CD14-positive monocyte (primary cell): ENCODE data around the gene ITSN1. TPM values are rescaled to one million over a fixed set of nuclear protein-coding genes. Genes with fewer than 3 reads are reported as not detected.

Source experiments
- DNase-seq, 3 donors: peaks; one replicate each; pipeline ENCODE4 v3.0.0-alpha.2; 2011 to 2022
- H2AFZ ChIP-seq: 2 replicates; pipeline ENCODE4 v1.6.0; 2012; ENCODE audit warnings: mild to moderate bottlenecking, low read depth, low read length, inconsistent platforms; ENCODE audit not compliant: insufficient read depth, poor library complexity, severe bottlenecking
- H3K27ac ChIP-seq, 2 donors: 1 replicate in 1 of 2; 2 replicates in 1 of 2; pipeline ENCODE4 v1.5.1; 2012 to 2013; ENCODE audit warnings: low read length in 2 of 2, control low read depth in 1 of 2, inconsistent platforms in 1 of 2, low read depth in 1 of 2, mild to moderate bottlenecking in 1 of 2
- H3K27me3 ChIP-seq, 2 donors: one replicate each; pipeline versions ENCODE4 v1.6.0 to v1.6.1; 2011 to 2013; ENCODE audit warnings: low read length in 2 of 2; ENCODE audit not compliant: control insufficient read depth in 2 of 2, insufficient read depth in 2 of 2
- H3K36me3 ChIP-seq, 2 donors: replicated peaks in 1 of 2; 1 replicate in 1 of 2; 2 replicates in 1 of 2; pipeline versions ENCODE4 v1.5.1 to v1.6.1; 2012 to 2013; ENCODE audit warnings: low read length in 2 of 2, control low read depth in 1 of 2, inconsistent platforms in 1 of 2, mild to moderate bottlenecking in 1 of 2; ENCODE audit not compliant: insufficient read depth in 2 of 2, control insufficient read depth in 1 of 2
- H3K4me1 ChIP-seq, 2 donors: 1 replicate in 1 of 2; 2 replicates in 1 of 2; pipeline versions ENCODE4 v1.5.1 to v1.6.1; 2012 to 2013; ENCODE audit warnings: low read length in 2 of 2, control low read depth in 1 of 2, inconsistent platforms in 1 of 2, mild to moderate bottlenecking in 1 of 2, moderate library complexity in 1 of 2; ENCODE audit not compliant: insufficient read depth in 2 of 2, control insufficient read depth in 1 of 2
- H3K4me2 ChIP-seq: replicated peaks from 2 replicates; pipeline ENCODE3; 2012; ENCODE audit warnings: low read length, moderate library complexity, mild to moderate bottlenecking; ENCODE audit not compliant: poor library complexity, severe bottlenecking; ENCODE audit errors: extremely low read depth
- H3K4me3 ChIP-seq, 3 experiments: fragments of 200-600 bp in 1 of 3; sonication (generic) in 1 of 3; replicated peaks in 1 of 3; 1 replicate in 2 of 3; 2 replicates in 1 of 3; pipeline ENCODE4 v1.5.1; 2011 to 2013; ENCODE audit warnings: low read length in 3 of 3, mild to moderate bottlenecking in 3 of 3, control low read depth in 2 of 3, low read depth in 2 of 3, inconsistent platforms in 1 of 3, moderate library complexity in 1 of 3
- H3K79me2 ChIP-seq: 2 replicates; pipeline ENCODE4 v1.6.0; 2012; ENCODE audit warnings: mild to moderate bottlenecking, control low read depth, inconsistent platforms, low read length, moderate library complexity; ENCODE audit not compliant: insufficient read depth
- H3K9ac ChIP-seq: 2 replicates; pipeline ENCODE4 v1.6.0; 2017; ENCODE audit warnings: low read length, mild to moderate bottlenecking; ENCODE audit not compliant: insufficient read depth, poor library complexity, severe bottlenecking
- H3K9me3 ChIP-seq, 2 donors: replicated peaks in 1 of 2; 1 replicate in 1 of 2; 2 replicates in 1 of 2; pipeline versions ENCODE4 v1.5.1 to v1.6.1; 2012 to 2013; ENCODE audit warnings: low read length in 2 of 2, control low read depth in 1 of 2; ENCODE audit not compliant: control insufficient read depth in 1 of 2, insufficient read depth in 1 of 2
- H4K20me1 ChIP-seq: 2 replicates; pipeline ENCODE4 v1.6.0; 2012; ENCODE audit warnings: mild to moderate bottlenecking, low read length, control low read depth, moderate library complexity; ENCODE audit not compliant: insufficient read depth
- H3K27ac Mint-ChIP-seq, 7 donors: one replicate each; pipeline ENCODE4 v1.8.0; 2020; ENCODE audit warnings: mild to moderate bottlenecking in 7 of 7, mixed read lengths in 7 of 7, moderate library complexity in 6 of 7, inconsistent platforms in 2 of 7
- H3K27me3 Mint-ChIP-seq, 3 donors: one replicate each; pipeline ENCODE4 v1.8.0; 2021 to 2022; ENCODE audit warnings: low read depth in 3 of 3, mild to moderate bottlenecking in 3 of 3, mixed read lengths in 3 of 3, moderate library complexity in 3 of 3, inconsistent platforms in 1 of 3
- H3K36me3 Mint-ChIP-seq, 2 donors: one replicate each; pipeline ENCODE4 v1.8.0; 2020; ENCODE audit warnings: mixed read lengths in 2 of 2, inconsistent platforms in 1 of 2, mild to moderate bottlenecking in 1 of 2
- H3K4me1 Mint-ChIP-seq: one replicate; pipeline ENCODE4 v1.8.0; 2020; ENCODE audit warnings: mild to moderate bottlenecking, mixed read lengths
- H3K4me3 Mint-ChIP-seq, 2 donors: one replicate each; pipeline ENCODE4 v1.8.0; 2020; ENCODE audit warnings: mild to moderate bottlenecking in 2 of 2, mixed read lengths in 2 of 2, moderate library complexity in 1 of 2
- H3K9me3 Mint-ChIP-seq, 7 donors: one replicate each; pipeline ENCODE4 v1.8.0; 2020 to 2022; ENCODE audit warnings: mixed read lengths in 7 of 7, mild to moderate bottlenecking in 6 of 7, moderate library complexity in 6 of 7, inconsistent platforms in 2 of 7
- WGBS: methylation state at CpG from one replicate; pipeline ENCODE4 v1.1.5; 2013; ENCODE audit warnings: missing lambda C conversion rate; ENCODE audit not compliant: insufficient coverage; 5-methylcytosine and 5-hydroxymethylcytosine counted together
- intact Hi-C, 2 donors: fragments of 100-400 bp; cut with micrococcal nuclease; formaldehyde crosslinking; loops; one replicate each; pipeline versions ENCODE4 v1.15.0 to v1.15.1; 2023
- polyA plus RNA-seq, 3 donors: library from polyadenylated mRNA; depleted of rRNA in 1 of 3; unstranded in 2 of 3; stranded (reverse) in 1 of 3; fragments of 300-500 nt in 2 of 3; fragments of >200 nt in 1 of 3; fragmentation: Illumina TruSeq in 2 of 3; gene quantifications; 1 replicate in 2 of 3; 2 replicates in 1 of 3; pipeline ENCODE4 v1.2.3, GENCODE V29; 2012 to 2021
- TF ChIP-seq, protein P1 (sequence below): fragments of 200-600 bp; IDR thresholded peaks from one replicate; pipeline ENCODE4 v1.8.0; 2022; ENCODE audit warnings: antibody characterized with exemption, mild to moderate bottlenecking

ITSN1 gene
- polyA plus RNA-seq, 3 donors, result 4.7 to 10.3 (median 5.1) TPM

DNA sequence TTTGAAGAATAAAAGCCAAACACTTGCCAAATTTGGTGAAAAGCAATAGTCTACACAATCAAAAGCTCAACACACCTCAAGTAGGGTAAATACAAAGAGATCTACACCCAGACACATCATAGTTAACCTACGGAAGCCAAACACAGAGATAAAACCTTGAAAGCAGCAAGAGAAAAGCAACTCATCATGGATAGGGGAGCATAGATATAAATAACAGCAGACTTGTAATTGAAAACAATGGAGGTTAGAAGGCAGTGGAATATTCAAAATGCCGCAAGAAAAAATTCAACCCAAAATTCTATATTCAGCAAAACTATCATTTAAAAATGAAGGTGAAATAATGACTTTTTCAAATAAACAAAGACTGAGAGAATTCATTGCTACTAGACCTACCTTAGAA lies 105.1 kb downstream of the ITSN1 start:
- peaks cover 13 to 26% of the 10 kb centered on the region in 2 donors for H3K36me3 Mint-ChIP-seq
- peaks cover 2 to 5% (median 3%) of the 10 kb centered on the region in 3 donors for H3K27me3 Mint-ChIP-seq
- Histone ChIP-seq H4K20me1 (no peaks in the 10 kb centered on the region), H3K4me2 (no peak overlapping the region), H3K9ac (no peak overlapping the region), H3K4me1 (no peaks in the 10 kb centered on the region), H2AFZ (no peak overlapping the region), H3K36me3 (peaks cover 0 to under 1% of the 10 kb centered on the region in 2 donors), H3K27ac (no peak overlapping the region), H3K4me3 (no peak overlapping the region), H3K27me3 (no peaks in the 10 kb centered on the region), H3K9me3 (peaks cover 18 to 19% of the 10 kb centered on the region in 2 donors), H3K79me2 (no peaks in the 10 kb centered on the region)
- no peak overlapping the region for H3K4me3 Mint-ChIP-seq
- DNase-seq, result no peak
- peaks cover 17 to 32% (median 21%) of the 10 kb centered on the region in 7 donors for H3K9me3 Mint-ChIP-seq
- TF ChIP-seq, protein P1, sequence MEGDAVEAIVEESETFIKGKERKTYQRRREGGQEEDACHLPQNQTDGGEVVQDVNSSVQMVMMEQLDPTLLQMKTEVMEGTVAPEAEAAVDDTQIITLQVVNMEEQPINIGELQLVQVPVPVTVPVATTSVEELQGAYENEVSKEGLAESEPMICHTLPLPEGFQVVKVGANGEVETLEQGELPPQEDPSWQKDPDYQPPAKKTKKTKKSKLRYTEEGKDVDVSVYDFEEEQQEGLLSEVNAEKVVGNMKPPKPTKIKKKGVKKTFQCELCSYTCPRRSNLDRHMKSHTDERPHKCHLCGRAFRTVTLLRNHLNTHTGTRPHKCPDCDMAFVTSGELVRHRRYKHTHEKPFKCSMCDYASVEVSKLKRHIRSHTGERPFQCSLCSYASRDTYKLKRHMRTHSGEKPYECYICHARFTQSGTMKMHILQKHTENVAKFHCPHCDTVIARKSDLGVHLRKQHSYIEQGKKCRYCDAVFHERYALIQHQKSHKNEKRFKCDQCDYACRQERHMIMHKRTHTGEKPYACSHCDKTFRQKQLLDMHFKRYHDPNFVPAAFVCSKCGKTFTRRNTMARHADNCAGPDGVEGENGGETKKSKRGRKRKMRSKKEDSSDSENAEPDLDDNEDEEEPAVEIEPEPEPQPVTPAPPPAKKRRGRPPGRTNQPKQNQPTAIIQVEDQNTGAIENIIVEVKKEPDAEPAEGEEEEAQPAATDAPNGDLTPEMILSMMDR, result no peak
- H3K4me1 Mint-ChIP-seq, result no peaks in the 10 kb centered on the region
- no peak overlapping the region for H3K27ac Mint-ChIP-seq
- no CpG with 5 or more reads among the region's 2 CpGs for WGBS
- intact Hi-C loops, result no loop called here

DNA sequence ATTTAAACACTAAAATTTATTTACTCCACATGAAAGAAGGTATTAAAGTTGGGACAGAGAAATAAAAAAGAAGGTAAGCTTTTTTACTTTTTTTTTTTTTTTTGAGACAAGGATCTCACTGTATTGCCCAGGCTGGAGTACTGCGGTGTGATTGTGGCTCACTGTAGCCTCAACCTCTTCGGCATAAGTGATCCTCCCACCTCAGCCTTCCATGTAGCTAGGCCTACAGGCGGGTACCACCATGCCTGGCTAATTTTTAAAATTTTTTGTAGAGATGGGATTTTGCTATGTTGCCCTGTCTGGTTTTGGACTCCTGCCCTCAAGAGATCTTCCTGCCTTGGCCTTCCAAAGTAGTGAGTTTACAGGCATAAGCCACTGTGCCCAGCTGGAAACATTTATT lies 106.6 kb downstream of the ITSN1 start:
- no peak overlapping the region for H3K4me3 Mint-ChIP-seq
- Histone ChIP-seq H3K27me3 (no peaks in the 10 kb centered on the region), H3K4me3 (no peak overlapping the region), H3K79me2 (no peaks in the 10 kb centered on the region), H3K27ac (no peak overlapping the region), H4K20me1 (no peaks in the 10 kb centered on the region), H3K4me2 (no peak overlapping the region), H3K36me3 (peaks cover 0 to 2% of the 10 kb centered on the region in 2 donors), H3K9me3 (peaks cover 18 to 19% of the 10 kb centered on the region in 2 donors), H2AFZ (no peak overlapping the region), H3K9ac (no peak overlapping the region), H3K4me1 (no peaks in the 10 kb centered on the region)
- no peak overlapping the region for H3K27ac Mint-ChIP-seq
- peaks cover 1 to 5% (median 2%) of the 10 kb centered on the region in 3 donors for H3K27me3 Mint-ChIP-seq
- no CpG with 5 or more reads among the region's 3 CpGs for WGBS
- peaks cover 12 to 30% of the 10 kb centered on the region in 2 donors for H3K36me3 Mint-ChIP-seq
- no peak for DNase-seq
- intact Hi-C loops, result no loop called here
- TF ChIP-seq, protein P1, result no peak
- no peaks in the 10 kb centered on the region for H3K4me1 Mint-ChIP-seq
- peaks cover 16 to 31% (median 21%) of the 10 kb centered on the region in 7 donors for H3K9me3 Mint-ChIP-seq
